T-cell (primary cell): ENCODE measurements around the gene NANOS3. TPM values are rescaled to one million over a fixed set of nuclear protein-coding genes. Genes with fewer than 3 reads are reported as not detected.
A peak's percentile ranks its signal among the peaks of the same experiment; 100 is the strongest.

Experiments used
- ATAC-seq, 4 experiments: fragments of 200-7000 bp in 3 of 4; fragments of 150-1000 bp in 1 of 4; cut with Tn5 transposase; replicated peaks in 1 of 4; 1 replicate in 3 of 4; 2 replicates in 1 of 4; pipeline ENCODE4 v1.10.0; 2021; ENCODE audit warnings: moderate library complexity in 3 of 4, mild to moderate bottlenecking in 2 of 4, moderate number of reproducible peaks in 1 of 4
- CTCF ChIA-PET, 2 donors: fragments of 300-600 bp; sonication (Branson Sonifier 250); formaldehyde crosslinking; loops; one replicate each; lab custom pipeline; 2022; ENCODE audit warnings: antibody characterized with exemption in 2 of 2; lab: Charles Lee
- POLR2A ChIA-PET, 2 donors: fragments of 300-600 bp; sonication (Branson Sonifier 250); formaldehyde crosslinking; loops; one replicate each; lab custom pipeline; 2022; ENCODE audit warnings: antibody characterized with exemption in 2 of 2; lab: Charles Lee
- DNase-seq, 35 experiments: peaks; one replicate each; pipeline versions ENCODE4 v3.0.0 to v3.0.0-alpha.2; 2013 to 2023
- H3K27ac ChIP-seq: one replicate; pipeline ENCODE4 v1.5.1; 2013; ENCODE audit warnings: low read length
- H3K27me3 ChIP-seq, 2 experiments: replicated peaks in 1 of 2; 1 replicate in 1 of 2; 2 replicates in 1 of 2; pipeline versions ENCODE4 v1.6.1 to v1.7.0; 2013; ENCODE audit warnings: low read length in 1 of 2, mixed read lengths in 1 of 2; ENCODE audit not compliant: control insufficient read depth in 2 of 2, insufficient read depth in 2 of 2; ENCODE audit errors: extremely low read depth in 1 of 2
- H3K36me3 ChIP-seq, 2 donors: 1 replicate in 1 of 2; 2 replicates in 1 of 2; pipeline versions ENCODE4 v1.6.1 to v1.7.0; 2013; ENCODE audit warnings: low read length in 1 of 2; ENCODE audit not compliant: control insufficient read depth in 2 of 2, insufficient read depth in 1 of 2; ENCODE audit errors: extremely low read depth in 1 of 2
- H3K4me1 ChIP-seq, 2 experiments: 1 replicate in 1 of 2; 2 replicates in 1 of 2; pipeline versions ENCODE4 v1.6.1 to v1.7.0; 2013; ENCODE audit warnings: low read length in 2 of 2, mixed read lengths in 1 of 2; ENCODE audit not compliant: insufficient read depth in 2 of 2, control insufficient read depth in 1 of 2; ENCODE audit errors: extremely low read depth in 1 of 2
- H3K4me3 ChIP-seq, 2 donors: 1 replicate in 1 of 2; 2 replicates in 1 of 2; pipeline versions ENCODE4 v1.5.1 to v1.7.0; 2013; ENCODE audit warnings: mild to moderate bottlenecking in 2 of 2, low read length in 1 of 2, moderate library complexity in 1 of 2; ENCODE audit not compliant: control insufficient read depth in 1 of 2; ENCODE audit errors: extremely low read depth in 1 of 2
- H3K9me3 ChIP-seq: 2 replicates; pipeline ENCODE4 v1.7.0; 2013
- H3K27ac Mint-ChIP-seq, 2 donors: one replicate each; pipeline ENCODE4 v1.8.0; 2020 to 2021; ENCODE audit warnings: mild to moderate bottlenecking in 2 of 2, mixed read lengths in 2 of 2
- H3K27me3 Mint-ChIP-seq, 2 donors: one replicate each; pipeline ENCODE4 v1.8.0; 2021 to 2022; ENCODE audit warnings: mixed read lengths in 2 of 2
- H3K36me3 Mint-ChIP-seq: one replicate; pipeline ENCODE4 v1.8.0; 2021; ENCODE audit warnings: mixed read lengths
- H3K4me1 Mint-ChIP-seq, 3 donors: one replicate each; pipeline ENCODE4 v1.8.0; 2020 to 2022; ENCODE audit warnings: mixed read lengths in 3 of 3, mild to moderate bottlenecking in 1 of 3
- H3K4me3 Mint-ChIP-seq, 3 donors: one replicate each; pipeline ENCODE4 v1.8.0; 2020 to 2022; ENCODE audit warnings: mild to moderate bottlenecking in 3 of 3, mixed read lengths in 3 of 3, moderate library complexity in 3 of 3
- H3K9me3 Mint-ChIP-seq, 3 donors: one replicate each; pipeline ENCODE4 v1.8.0; 2020 to 2022; ENCODE audit warnings: mixed read lengths in 3 of 3
- WGBS: methylation state at CpG from one replicate; pipeline ENCODE4 v1.1.5; 2013; ENCODE audit warnings: missing lambda C conversion rate; ENCODE audit not compliant: insufficient coverage; 5-methylcytosine and 5-hydroxymethylcytosine counted together
- total RNA-seq, 35 experiments: library from RNA in 6 of 35; stranded (reverse) in 6 of 35; fragments of 120-200 nt in 1 of 35; gene quantifications; one replicate each; pipeline versions ENCODE4 v1.2.1 to v1.2.4 and lab custom pipeline; 2013 to 2026

NANOS3 gene
- total RNA-seq, 5 donors from 2014 or later (not counting 1 experiment from before 2014, with no cell fraction given): 0.85 to 2.3 (median 1.5) TPM; not detected in 1

DNA sequence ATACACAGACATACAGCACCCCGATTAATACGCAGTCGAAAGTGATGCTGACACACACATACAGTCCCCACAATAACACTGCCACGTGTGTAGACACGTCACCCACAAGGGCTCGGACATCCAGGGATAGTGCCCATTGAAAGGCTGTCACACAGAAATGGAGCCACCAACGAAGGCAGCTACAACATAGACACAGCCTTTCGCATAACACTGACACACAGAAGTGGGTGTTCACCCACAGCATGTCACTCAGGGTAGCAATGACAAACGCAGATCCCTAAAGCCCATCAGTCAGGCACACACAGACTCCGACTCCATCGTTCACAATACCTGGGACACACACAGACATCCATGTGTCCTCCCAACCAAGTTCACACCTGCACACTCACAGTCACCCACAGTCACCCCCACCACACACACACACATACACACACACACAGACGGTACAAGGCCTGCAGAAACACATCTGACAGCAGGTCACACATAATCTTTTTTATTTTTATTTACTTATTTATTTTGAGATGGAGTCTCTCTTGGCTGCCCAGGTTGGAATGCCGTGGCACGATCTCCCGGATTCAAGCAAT lies 10.4 kb upstream of the NANOS3 start:
- 80% methylated on average over 9 of the region's 15 CpGs for WGBS
- ChIA-PET POLR2A (no interaction called here), CTCF (interaction anchor here (0.6 kb wide), 2 partner anchors 13 to 268 kb away, joined by 3 read pairs; no protein-coding TSS in a partner anchor)
- H3K27ac ChIP-seq: no peak overlapping the region
- Mint-ChIP-seq H3K9me3 (no peaks in the 10 kb centered on the region), H3K27ac (no peak overlapping the region), H3K27me3 (peaks cover 23 to 47% of the 10 kb centered on the region in 2 donors), H3K36me3 (no peaks in the 10 kb centered on the region), H3K4me3 (peak overlapping the region; percentile 61 to 75 (median 71)), H3K4me1 (peaks cover 28 to 36% (median 30%) of the 10 kb centered on the region in 3 donors)
- peaks cover 3 to 39% of the 10 kb centered on the region in 2 experiments for H3K4me1 ChIP-seq
- H3K4me3 ChIP-seq: no peak overlapping the region
- H3K9me3 ChIP-seq: no peaks in the 10 kb centered on the region
- no peaks in the 10 kb centered on the region for H3K36me3 ChIP-seq
- peaks cover 0 to 70% of the 10 kb centered on the region in 2 experiments for H3K27me3 ChIP-seq
- DNase-seq: no peak
- ATAC-seq: no peak

DNA sequence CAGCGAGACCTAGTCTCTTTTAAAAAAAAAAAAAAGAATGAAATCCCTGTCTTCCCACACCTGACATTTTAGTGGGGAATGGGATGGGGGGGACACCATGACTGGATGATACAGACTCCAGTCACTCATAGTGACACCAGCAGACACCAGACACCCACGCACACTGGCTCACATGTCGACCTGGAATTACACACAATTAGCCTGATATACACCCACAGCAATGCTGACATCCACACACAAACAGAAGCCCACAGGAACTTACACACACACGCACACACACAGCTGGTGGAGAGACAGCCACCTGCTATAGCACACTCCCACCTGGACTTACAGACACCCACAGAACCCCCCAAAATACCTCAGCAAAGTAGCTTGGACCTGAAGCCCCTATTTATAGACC lies 8.3 kb upstream of the NANOS3 start:
- H3K9me3 ChIP-seq: no peaks in the 10 kb centered on the region
- Mint-ChIP-seq H3K4me1 (peaks cover 22 to 26% (median 25%) of the 10 kb centered on the region in 3 donors), H3K27me3 (peaks cover 23 to 48% of the 10 kb centered on the region in 2 donors), H3K4me3 (no peak overlapping the region), H3K9me3 (no peaks in the 10 kb centered on the region), H3K36me3 (no peaks in the 10 kb centered on the region), H3K27ac (no peak overlapping the region)
- CTCF ChIA-PET: no interaction called here
- no peak overlapping the region for H3K4me3 ChIP-seq
- POLR2A ChIA-PET: no interaction called here
- no peak overlapping the region for H3K27ac ChIP-seq
- H3K36me3 ChIP-seq: no peaks in the 10 kb centered on the region
- 69% methylated on average over 2 of the region's 4 CpGs for WGBS
- H3K4me1 ChIP-seq: peaks cover 5 to 38% of the 10 kb centered on the region in 2 experiments
- peaks cover 0 to 82% of the 10 kb centered on the region in 2 experiments for H3K27me3 ChIP-seq
- ATAC-seq (no peak), DNase-seq (peak in 1 of 35 experiments; percentile 1)

DNA sequence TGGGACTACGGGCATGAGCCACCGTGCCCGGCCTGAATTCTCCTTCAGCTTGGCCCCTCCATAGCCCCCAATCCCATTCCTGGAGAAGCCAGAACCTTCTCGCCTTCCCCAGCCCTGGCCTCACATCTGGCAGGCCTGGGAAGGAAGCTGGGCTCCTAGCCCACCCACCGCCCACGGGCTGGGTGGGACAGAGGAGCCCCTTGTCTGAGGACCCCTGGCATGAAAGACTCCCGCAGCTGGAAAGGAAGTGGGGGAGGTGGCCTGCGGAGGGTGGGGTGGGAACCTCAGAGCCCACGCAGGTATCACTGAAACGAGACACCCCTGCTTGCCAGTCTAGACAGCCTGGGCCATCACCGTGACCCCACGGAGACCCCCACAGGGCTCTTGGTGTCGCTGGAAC lies 7.7 kb upstream of the NANOS3 start:
- H3K4me3 ChIP-seq: no peak overlapping the region
- H3K4me3 Mint-ChIP-seq: no peak overlapping the region
- no peak overlapping the region for H3K27ac Mint-ChIP-seq
- no peaks in the 10 kb centered on the region for H3K9me3 ChIP-seq
- peaks cover 19 to 45% of the 10 kb centered on the region in 2 donors for H3K27me3 Mint-ChIP-seq
- ATAC-seq (no peak), DNase-seq (peak in 1 of 35 experiments; percentile 1)
- peaks cover 0 to 82% of the 10 kb centered on the region in 2 experiments for H3K27me3 ChIP-seq
- ChIA-PET CTCF (no interaction called here), POLR2A (interaction anchor here in 1 of 2 donors (0.6 kb wide), 1 partner anchor 57 kb away, joined by 3 read pairs; no protein-coding TSS in a partner anchor)
- H3K9me3 Mint-ChIP-seq: no peaks in the 10 kb centered on the region
- WGBS: 54% methylated on average over 8 of the region's 13 CpGs
- no peaks in the 10 kb centered on the region for H3K36me3 Mint-ChIP-seq
- no peaks in the 10 kb centered on the region for H3K36me3 ChIP-seq
- peaks cover 5 to 32% of the 10 kb centered on the region in 2 experiments for H3K4me1 ChIP-seq
- peaks cover 16 to 23% (median 22%) of the 10 kb centered on the region in 3 donors for H3K4me1 Mint-ChIP-seq
- no peak overlapping the region for H3K27ac ChIP-seq

DNA sequence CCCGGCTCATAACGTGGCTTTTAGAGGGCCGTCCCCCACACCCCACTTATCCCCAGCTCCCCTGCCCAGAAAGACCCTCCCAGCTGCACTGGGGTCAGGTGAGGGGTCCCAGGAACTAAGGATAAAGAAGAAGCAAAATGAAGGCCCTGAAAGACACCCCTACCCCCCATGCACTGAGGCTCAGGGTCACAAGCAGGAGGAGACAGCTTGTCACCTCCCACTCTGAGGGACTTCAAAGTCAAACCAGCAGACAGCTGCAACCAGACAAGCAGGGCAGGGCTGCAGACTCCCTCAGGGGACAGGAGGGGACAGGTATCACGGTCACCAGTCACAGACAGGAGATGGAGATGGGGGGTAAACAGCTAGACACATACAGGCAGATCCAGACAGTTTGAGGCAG lies 6.1 kb upstream of the NANOS3 start:
- Mint-ChIP-seq H3K4me1 (peaks cover 10 to 18% (median 17%) of the 10 kb centered on the region in 3 donors), H3K36me3 (no peaks in the 10 kb centered on the region), H3K4me3 (no peak overlapping the region), H3K27me3 (peaks cover 14 to 44% of the 10 kb centered on the region in 2 donors), H3K27ac (no peak overlapping the region), H3K9me3 (no peaks in the 10 kb centered on the region)
- Histone ChIP-seq H3K27me3 (peaks cover 0 to 84% of the 10 kb centered on the region in 2 experiments), H3K4me3 (no peak overlapping the region), H3K36me3 (no peaks in the 10 kb centered on the region), H3K4me1 (peaks cover 2 to 25% of the 10 kb centered on the region in 2 experiments), H3K9me3 (no peaks in the 10 kb centered on the region), H3K27ac (no peak overlapping the region)
- CTCF ChIA-PET: no interaction called here
- ATAC-seq (no peak), DNase-seq (no peak)
- POLR2A ChIA-PET: no interaction called here
- WGBS: 29% methylated on average over 1 of the region's 4 CpGs

DNA sequence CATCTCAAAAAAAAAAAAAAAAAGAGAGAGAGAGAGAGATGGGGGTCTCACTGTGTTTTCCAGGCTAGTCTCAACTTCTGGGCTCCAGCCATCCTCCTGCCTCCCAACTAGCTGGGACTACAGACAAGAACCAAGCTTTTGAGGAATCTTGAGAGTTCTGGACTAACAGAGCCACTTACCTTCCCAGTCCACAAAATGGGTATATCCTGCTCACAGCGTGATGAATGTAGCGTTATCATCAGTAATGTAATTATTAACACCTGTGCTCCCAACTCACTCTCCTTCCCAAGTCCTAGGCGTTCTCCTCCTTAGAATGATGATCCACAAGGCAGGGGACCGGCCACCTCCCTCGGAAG lies 4.6 kb upstream of the NANOS3 start:
- Mint-ChIP-seq H3K27me3 (peaks cover 8 to 34% of the 10 kb centered on the region in 2 donors), H3K27ac (no peak overlapping the region), H3K9me3 (no peaks in the 10 kb centered on the region), H3K4me1 (peaks cover 5 to 9% (median 8%) of the 10 kb centered on the region in 3 donors), H3K36me3 (no peaks in the 10 kb centered on the region), H3K4me3 (peak overlapping the region; percentile 21 to 72 (median 60))
- no peaks in the 10 kb centered on the region for H3K36me3 ChIP-seq
- H3K27me3 ChIP-seq: peaks cover 0 to 82% of the 10 kb centered on the region in 2 experiments
- no peak for ATAC-seq
- H3K9me3 ChIP-seq: no peaks in the 10 kb centered on the region
- no peak overlapping the region for H3K4me3 ChIP-seq
- H3K27ac ChIP-seq: no peak overlapping the region
- 100% methylated on average over 2 of the region's 5 CpGs for WGBS
- peaks cover 2 to 18% of the 10 kb centered on the region in 2 experiments for H3K4me1 ChIP-seq
- ChIA-PET CTCF (interaction anchor here (0.5 to 0.7 kb wide), 4 partner anchors 10 to 170 kb away, joined by 3 to 4 read pairs (median 4); no protein-coding TSS in a partner anchor), POLR2A (interaction anchor here in 1 of 2 donors (0.6 to 0.7 kb wide), 2 partner anchors 39 to 140 kb away, joined by 3 to 7 read pairs; no protein-coding TSS in a partner anchor)
- DNase-seq: no peak

DNA sequence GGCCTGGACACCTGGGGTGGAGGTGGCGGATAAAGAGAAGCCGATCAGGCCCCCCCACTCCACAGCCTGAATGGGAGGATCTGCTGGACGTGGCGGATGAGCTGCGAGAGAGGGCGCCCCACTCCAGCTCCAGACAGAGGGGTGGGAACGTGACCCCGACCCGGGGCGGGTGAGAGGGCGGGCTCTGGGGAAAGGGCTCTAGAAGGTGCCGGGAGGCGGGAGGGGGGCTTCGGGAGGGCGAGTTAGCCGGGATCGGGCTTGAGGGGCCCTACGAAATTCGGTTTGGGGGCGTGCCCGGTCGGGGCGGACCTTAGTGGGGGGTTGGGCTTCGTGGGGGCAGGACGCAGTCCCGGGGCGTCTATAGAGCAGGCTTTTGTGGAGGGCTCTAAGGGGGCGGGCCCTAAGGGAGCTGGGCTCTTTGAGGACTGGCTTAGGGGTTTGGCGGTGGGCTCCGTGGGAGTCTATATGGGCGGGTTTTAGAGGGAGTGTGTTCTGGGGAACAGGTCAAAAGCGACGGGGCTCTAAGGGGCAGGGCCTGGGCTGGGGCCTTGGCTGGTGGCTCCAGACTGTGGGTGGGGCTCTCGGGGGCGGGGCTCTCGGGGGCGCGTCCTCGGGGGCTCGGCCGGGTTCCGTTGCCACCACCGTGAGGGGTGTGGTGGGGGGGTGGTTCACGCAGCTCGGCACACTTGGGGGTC lies 4.1 kb upstream of the NANOS3 start:
- no peaks in the 10 kb centered on the region for H3K9me3 Mint-ChIP-seq
- Histone ChIP-seq H3K9me3 (no peaks in the 10 kb centered on the region), H3K27ac (no peak overlapping the region), H3K36me3 (no peaks in the 10 kb centered on the region), H3K4me1 (peaks cover 2 to 18% of the 10 kb centered on the region in 2 experiments), H3K27me3 (peaks cover 0 to 83% of the 10 kb centered on the region in 2 experiments), H3K4me3 (peak overlapping the region in 1 of 2 donors; percentile 10)
- peak; percentile 72 to 89 (median 74) for ATAC-seq
- POLR2A ChIA-PET: interaction anchor here in 1 of 2 donors (0.6 to 0.7 kb wide), 4 partner anchors 39 to 549 kb away, joined by 3 to 10 read pairs (median 7); no protein-coding TSS in a partner anchor
- peaks cover 3 to 29% of the 10 kb centered on the region in 2 donors for H3K27me3 Mint-ChIP-seq
- H3K4me3 Mint-ChIP-seq: peak overlapping the region; percentile 43 to 72 (median 60)
- peak in 15 of 35 experiments; percentile 22 to 52 (median 40) for DNase-seq
- H3K27ac Mint-ChIP-seq: no peak overlapping the region
- CTCF ChIA-PET: interaction anchor here (0.6 to 0.7 kb wide), 2 partner anchors 21 to 170 kb away, joined by 3 to 4 read pairs; no protein-coding TSS in a partner anchor
- H3K4me1 Mint-ChIP-seq: peaks cover 5 to 8% (median 7%) of the 10 kb centered on the region in 3 donors
- H3K36me3 Mint-ChIP-seq: no peaks in the 10 kb centered on the region
- 4% methylated on average over 31 of the region's 45 CpGs for WGBS
